ENCODE results near the gene GLTP. TPM values are rescaled to one million over a fixed set of nuclear protein-coding genes. Genes with fewer than 3 reads are reported as not detected.

The GLTP gene
- total and polyA plus RNA-seq, 2 of the 4 experiments (the other 2 are of a cell fraction): 34.4 to 58.4 TPM

- no peak within 1 kb of the TSS for H4K5ac ChIP-seq (ENCODE audit: low read depth, low read length)
- peak within 1 kb of the TSS; percentile 52; the same call in 1 of the 2 replicates for H3K9ac ChIP-seq (ENCODE audit: low read depth, low read length)
- WGBS, 2 experiments (ENCODE audit: extremely low coverage in 2 of 2, insufficient read length in 1 of 2): 9% methylated on average over 38 of the region's 67 CpGs; no CpG with 5 or more reads in 1 of the 2 experiments
- H4K20me1 ChIP-seq (ENCODE audit: insufficient read depth, low read length): no peaks in the 10 kb centered on the region; the same call in 1 of the 2 replicates
- no peak within 1 kb of the TSS for H2BK120ac ChIP-seq (ENCODE audit: low read depth, low read length)
- H4K91ac ChIP-seq (ENCODE audit: insufficient read depth, low read depth, low read length): no peak within 1 kb of the TSS; the same call in 1 of the 2 replicates
- no peak within 1 kb of the TSS for H2BK20ac ChIP-seq (ENCODE audit: low read depth, low read length)
- no peaks in the 10 kb centered on the region for H3K9me3 ChIP-seq (ENCODE audit: control insufficient read depth, insufficient read depth, low read length)
- ChIA-PET POLR2A (ENCODE audit: unreplicated experiment) (no interaction called here), CTCF (interaction anchor here (1.9 to 2.9 kb wide), 2 partner anchors 12 kb away, joined by 8 to 11 read pairs; no protein-coding TSS in a partner anchor)
- no peaks in the 10 kb centered on the region for H3K9me1 ChIP-seq (ENCODE audit: insufficient read depth, low read length)
- intact Hi-C loops (cut with micrococcal nuclease): no loop called here
- dilution Hi-C loops (cut with HindIII; ENCODE audit: low sequenced_read_pairs, unreplicated experiment): no loop called here
- DNase-seq: peak; percentile 23
- H3K79me1 ChIP-seq (ENCODE audit: low read depth in 1 of 2, low read length in 2 of 2): 0 out of 4 replicates have a peak, but pooled peaks cover 0 to 3% of the 10 kb centered on the region in 2 experiments
- H3K18ac ChIP-seq (ENCODE audit: low read depth, low read length): no peak within 1 kb of the TSS
- H3K14ac ChIP-seq (replicated peaks; ENCODE audit: low read depth, low read length): no peak within 1 kb of the TSS
- in situ Hi-C loops (cut with MboI; ENCODE audit: low sequenced_read_pairs): no loop called here
- H3K56ac ChIP-seq (ENCODE audit: extremely low read depth, insufficient read depth, low read length): no peak within 1 kb of the TSS
- H3K27me3 ChIP-seq (ENCODE audit: control insufficient read depth, insufficient read depth, low read length): no peaks in the 10 kb centered on the region
- H3K23ac ChIP-seq (ENCODE audit: low read depth, low read length): peak within 1 kb of the TSS; percentile 61
- no peak within 1 kb of the TSS; the same call in 1 of the 2 replicates for H3K27ac ChIP-seq (ENCODE audit: insufficient read depth, low read length)
- no peak within 1 kb of the TSS for H2AK5ac ChIP-seq (ENCODE audit: low read depth, low read length)
- peaks cover 2% of the 10 kb centered on the region; the same call in 1 of the 2 replicates for H3K4me1 ChIP-seq (ENCODE audit: control insufficient read depth, insufficient read depth, low read length)
- H2BK15ac ChIP-seq (ENCODE audit: low read depth, low read length): no peak within 1 kb of the TSS
- TF ChIP-seq CHD1 (IDR thresholded peaks at IDR 0.05; ENCODE audit: low read depth, low read length) (no peak), BHLHE40 (IDR thresholded peaks at IDR 0.05; ENCODE audit: low read depth, low read length) (no peak), MAZ (IDR thresholded peaks at IDR 0.05; ENCODE audit: borderline replicate concordance, low read depth, low read length) (0 out of 2 replicates have a peak, but pooled peaks have one; percentile 18)
- BruUV-seq (replicated peaks): no TSS peak
- H2AFZ ChIP-seq (replicated peaks; ENCODE audit: low read length, poor library complexity): peak within 1 kb of the TSS; percentile 87
- H3K36me3 ChIP-seq (ENCODE audit: control insufficient read depth, insufficient read depth, low read length): no peaks in the 10 kb centered on the region
- H3K4me2 ChIP-seq (ENCODE audit: low read depth, low read length): peak within 1 kb of the TSS; percentile 64
- H2BK5ac ChIP-seq (ENCODE audit: low read depth, low read length, poor library complexity, severe bottlenecking): no peak within 1 kb of the TSS
- peak within 1 kb of the TSS in 1 of 2 experiments; percentile 43; a peak in 1 of 4 replicates for H4K8ac ChIP-seq (ENCODE audit: low read depth in 2 of 2, low read length in 2 of 2)
- H2AK9ac ChIP-seq (replicated peaks; ENCODE audit: low read depth, low read length, poor library complexity): peak within 1 kb of the TSS; percentile 58
- peak within 1 kb of the TSS; percentile 39; the same call in 1 of the 2 replicates for H3K4ac ChIP-seq (ENCODE audit: low read depth, low read length)
- peak; percentile 87 for ATAC-seq (ENCODE audit: low read depth)
- H3K4me3 ChIP-seq (ENCODE audit: insufficient read depth, low read depth, low read length): peak within 1 kb of the TSS; percentile 52
These were observed 46.8 kb downstream of the GLTP start, which contains the start of gene TRPV4 for GRCh38 chr12:109833307-109834189. Gene TRPV4, minus strand, starts transcription at chr12:109833398. Its CDS starts 18,602 bp downstream, at chr12:109814796.
